ENCODE data around the gene SYDE2.

Gene SYDE2

DNA sequence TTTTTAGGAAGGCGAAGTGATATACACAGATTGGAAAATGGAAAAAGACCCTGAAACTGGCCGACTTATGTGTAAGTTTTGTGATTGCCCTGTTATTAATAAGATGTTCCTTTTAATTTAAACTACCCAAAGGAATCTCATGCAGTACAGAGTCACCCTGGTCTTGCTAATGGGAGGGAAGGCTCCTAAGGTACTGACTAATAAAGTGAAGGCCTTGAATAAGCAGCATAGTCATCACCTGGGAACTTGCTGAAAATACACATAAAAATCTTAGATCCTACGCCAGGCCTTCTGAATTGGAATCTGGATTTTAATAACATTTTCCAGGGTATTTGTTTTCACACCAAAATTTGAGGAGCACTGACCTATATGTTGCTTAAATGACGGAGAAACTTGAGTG is 79.1 kb downstream of the SYDE2 start:
- no peak for DNase-seq

DNA sequence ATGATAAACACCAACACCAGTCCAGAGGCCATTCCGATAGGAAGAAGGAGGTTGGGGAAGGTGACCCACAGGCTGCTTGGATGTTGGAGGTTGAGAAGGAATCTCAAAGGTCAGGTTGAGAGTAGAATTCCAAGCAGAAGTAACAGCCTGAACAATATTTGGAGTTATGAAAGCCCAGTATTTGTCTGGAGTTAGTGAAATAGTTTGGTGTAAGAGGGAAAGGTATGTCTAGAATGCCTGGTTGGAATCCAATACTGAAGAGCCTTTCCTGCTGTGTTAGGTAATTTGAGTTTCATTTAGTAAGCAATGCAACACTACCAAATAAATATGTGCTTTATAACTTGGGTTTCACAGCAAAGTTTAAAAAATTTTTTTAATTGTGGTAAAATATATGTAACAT is 82.1 kb downstream of the SYDE2 start:
- DNase-seq = peak; percentile 31

DNA sequence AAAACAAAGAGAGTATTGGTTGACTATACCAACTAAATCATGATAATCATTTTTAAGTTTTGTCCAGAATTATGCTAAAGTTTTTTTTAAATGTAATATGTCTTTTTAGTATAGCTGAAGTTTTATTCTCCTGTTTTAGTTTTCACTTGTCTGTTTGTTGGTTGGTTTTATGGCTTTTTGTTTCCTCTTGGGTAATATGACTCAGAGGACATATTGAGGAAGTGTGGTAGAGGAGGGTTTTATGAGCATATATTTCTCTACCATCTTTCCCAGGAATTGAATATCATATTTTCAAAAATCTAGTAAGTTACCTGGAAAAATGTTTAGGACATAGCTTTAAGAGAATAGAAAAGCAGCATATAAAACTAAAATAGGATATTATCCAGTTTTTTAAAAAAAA is 84.0 kb downstream of the SYDE2 start:
- DNase-seq = peak; percentile 9

DNA sequence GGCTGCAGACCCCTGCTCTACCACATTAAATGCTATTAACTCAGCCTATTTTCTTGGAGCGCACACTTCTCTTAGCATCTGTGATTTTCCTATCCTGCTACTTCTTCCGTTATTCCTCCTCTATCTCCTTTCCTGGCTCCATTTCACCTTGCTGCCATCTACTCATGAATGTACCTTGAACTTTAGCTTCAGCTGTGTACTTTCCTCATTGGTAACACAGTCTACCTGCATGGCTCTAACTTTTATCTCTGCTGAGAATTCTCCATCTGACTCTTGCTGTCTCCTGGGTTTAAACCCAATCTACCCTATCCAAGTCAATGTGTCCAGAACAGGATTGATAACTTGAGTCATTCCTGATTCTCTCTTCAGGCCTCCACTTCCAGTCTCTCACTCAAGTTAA is 84.9 kb downstream of the SYDE2 start:
- DNase-seq = no peak

DNA sequence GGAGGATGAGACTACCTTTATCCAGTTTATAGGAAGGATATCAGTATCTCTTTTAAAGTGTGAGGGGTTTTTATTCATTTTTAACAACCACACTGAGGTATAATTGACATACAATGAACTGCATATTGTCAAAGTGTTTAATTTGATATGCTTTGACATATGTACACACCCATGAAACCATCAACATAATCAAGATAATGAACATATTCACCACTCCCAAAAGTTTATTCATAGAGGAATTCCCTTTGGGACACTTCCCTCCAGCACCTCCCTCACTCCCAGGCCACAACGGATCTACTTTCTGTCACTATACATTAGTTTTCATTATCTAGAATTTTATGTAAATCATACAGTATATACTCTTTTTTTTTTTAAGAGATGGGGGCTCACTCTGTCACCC is 89.1 kb downstream of the SYDE2 start:
- DNase-seq = no peak

DNA sequence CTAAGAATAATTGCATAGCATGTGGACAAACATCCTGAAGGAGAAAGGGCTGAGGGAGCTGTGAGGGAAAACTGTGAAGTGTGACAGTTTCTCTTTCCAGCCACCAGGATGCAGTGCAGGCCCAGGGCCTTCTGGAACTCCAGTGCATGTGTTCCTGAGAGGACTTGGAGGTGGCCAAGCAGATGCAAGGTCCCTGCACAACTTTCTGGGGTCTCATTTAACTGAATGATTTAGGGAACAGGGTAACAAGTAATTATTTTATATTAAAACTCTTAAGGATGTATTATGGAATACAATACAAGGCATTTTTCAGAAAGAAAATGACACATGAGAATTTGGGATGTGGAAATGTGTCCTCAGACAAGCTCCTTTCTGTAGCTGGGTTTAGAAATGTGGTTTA is 91.3 kb downstream of the SYDE2 start:
- DNase-seq = peak; percentile 65
